H9 (cell line): ENCODE data around the gene EPO. TPM values are rescaled to one million over a fixed set of nuclear protein-coding genes. Genes with fewer than 3 reads are reported as not detected.

ENCODE experiments used
- DNase-seq: peaks from one replicate; pipeline ENCODE4 v3.0.0-alpha.2; 2017
- H2AFZ ChIP-seq: one replicate; pipeline ENCODE4 v1.6.1; 2013; ENCODE audit warnings: mild to moderate bottlenecking, low read length, control low read depth, moderate library complexity
- H2AK5ac ChIP-seq: 2 replicates; pipeline ENCODE4 v1.6.1; 2013; ENCODE audit warnings: low read length, control low read depth, mixed read lengths; ENCODE audit not compliant: insufficient read length
- H2BK120ac ChIP-seq: one replicate; pipeline ENCODE4 v1.6.1; 2013; ENCODE audit warnings: low read depth, mild to moderate bottlenecking, low read length, control low read depth, inconsistent platforms; ENCODE audit not compliant: poor library complexity, severe bottlenecking
- H2BK12ac ChIP-seq: 2 replicates; pipeline ENCODE4 v1.6.1; 2013; ENCODE audit warnings: low read length, control low read depth, mixed read lengths, low read depth; ENCODE audit not compliant: insufficient read length
- H2BK15ac ChIP-seq: 2 replicates; pipeline ENCODE4 v1.6.1; 2013; ENCODE audit warnings: low read depth, low read length, control low read depth
- H2BK20ac ChIP-seq: one replicate; pipeline ENCODE4 v1.6.1; 2013; ENCODE audit warnings: low read depth, mild to moderate bottlenecking, low read length, control low read depth, inconsistent platforms; ENCODE audit not compliant: poor library complexity, severe bottlenecking
- H2BK5ac ChIP-seq: 2 replicates; pipeline ENCODE4 v1.6.1; 2013; ENCODE audit warnings: low read length, control low read depth, mixed read lengths; ENCODE audit not compliant: insufficient read length
- H3K14ac ChIP-seq: 2 replicates; pipeline ENCODE4 v1.6.1; 2013; ENCODE audit warnings: low read length, control low read depth; ENCODE audit not compliant: insufficient read depth
- H3K18ac ChIP-seq: 2 replicates; pipeline ENCODE4 v1.6.1; 2013; ENCODE audit warnings: low read depth, mild to moderate bottlenecking, mixed read lengths, low read length, control low read depth; ENCODE audit not compliant: insufficient read length
- H3K23ac ChIP-seq: 2 replicates; pipeline ENCODE4 v1.6.1; 2013; ENCODE audit warnings: low read length, control low read depth, mixed read lengths, low read depth; ENCODE audit not compliant: insufficient read length
- H3K23me2 ChIP-seq: 2 replicates; pipeline ENCODE4 v1.6.1; 2013; ENCODE audit warnings: low read depth, mild to moderate bottlenecking, mixed read lengths, low read length, control low read depth; ENCODE audit not compliant: insufficient read length, poor library complexity, severe bottlenecking
- H3K27ac ChIP-seq: 2 replicates; pipeline ENCODE4 v1.5.1; 2013; ENCODE audit warnings: low read length, control low read depth, mixed read lengths, low read depth; ENCODE audit not compliant: insufficient read length
- H3K27me3 ChIP-seq: 2 replicates; pipeline ENCODE4 v1.6.1; 2013; ENCODE audit warnings: low read length, control low read depth, inconsistent platforms; ENCODE audit not compliant: insufficient read depth
- H3K4ac ChIP-seq: 2 replicates; pipeline ENCODE4 v1.6.1; 2013; ENCODE audit warnings: low read depth, mild to moderate bottlenecking, control low read depth, inconsistent platforms, low read length, moderate library complexity
- H3K4me1 ChIP-seq: 2 replicates; pipeline ENCODE4 v1.6.1; 2013; ENCODE audit warnings: low read length, control low read depth, inconsistent platforms; ENCODE audit not compliant: insufficient read depth
- H3K4me2 ChIP-seq: 2 replicates; pipeline ENCODE4 v1.6.1; 2013; ENCODE audit warnings: low read length, control low read depth, mixed read lengths; ENCODE audit not compliant: insufficient read length, insufficient read depth
- H3K56ac ChIP-seq: 2 replicates; pipeline ENCODE4 v1.6.1; 2013; ENCODE audit warnings: low read depth, mild to moderate bottlenecking, mixed read lengths, low read length, control low read depth; ENCODE audit not compliant: insufficient read length
- H3K79me1 ChIP-seq: 2 replicates; pipeline ENCODE4 v1.6.1; 2013; ENCODE audit warnings: low read depth, mild to moderate bottlenecking, moderate library complexity, low read length, control low read depth, inconsistent platforms; ENCODE audit not compliant: insufficient read depth, poor library complexity, severe bottlenecking
- H3K79me2 ChIP-seq: 2 replicates; pipeline ENCODE4 v1.6.1; 2013; ENCODE audit warnings: low read length, control low read depth, inconsistent platforms; ENCODE audit not compliant: insufficient read depth
- H3K9ac ChIP-seq: 2 replicates; pipeline ENCODE4 v1.6.1; 2013; ENCODE audit warnings: low read length, control low read depth, mixed read lengths; ENCODE audit not compliant: insufficient read length; ENCODE audit errors: extremely low read depth
- H3K9me3 ChIP-seq: one replicate; pipeline ENCODE4 v1.6.1; 2013; ENCODE audit warnings: low read depth, low read length, inconsistent platforms; ENCODE audit not compliant: control insufficient read depth
- H3T11ph ChIP-seq: one replicate; pipeline ENCODE4 v1.6.1; 2013; ENCODE audit warnings: mild to moderate bottlenecking, low read length, control low read depth, inconsistent platforms
- H4K20me1 ChIP-seq: one replicate; pipeline ENCODE4 v1.6.1; 2013; ENCODE audit not compliant: control insufficient read depth, insufficient read length, insufficient read depth
- H4K5ac ChIP-seq: 2 replicates; pipeline ENCODE4 v1.6.1; 2013; ENCODE audit warnings: low read depth, mild to moderate bottlenecking, mixed read lengths, low read length, control low read depth; ENCODE audit not compliant: insufficient read length
- H4K8ac ChIP-seq: replicated peaks from 2 replicates; pipeline ENCODE4 v1.6.1; 2013; ENCODE audit warnings: low read length, control low read depth, mixed read lengths, low read depth; ENCODE audit not compliant: insufficient read length
- H4K91ac ChIP-seq: 2 replicates; pipeline ENCODE4 v1.6.1; 2013; ENCODE audit warnings: low read depth, mild to moderate bottlenecking, moderate library complexity, mixed read lengths, low read length, control low read depth; ENCODE audit not compliant: insufficient read length
- H3K27ac Mint-ChIP-seq, 3 experiments: 2 replicates in 2 of 3; 3 replicates in 1 of 3; pipeline ENCODE4 v1.8.0; 2020 to 2021; ENCODE audit warnings: mixed read lengths in 3 of 3, mild to moderate bottlenecking in 1 of 3, moderate library complexity in 1 of 3
- H3K27me3 Mint-ChIP-seq: 2 replicates; pipeline ENCODE4 v1.8.0; 2021; ENCODE audit warnings: low read depth, mild to moderate bottlenecking, moderate library complexity, mixed read lengths
- H3K36me3 Mint-ChIP-seq, 3 experiments: 2 replicates in 2 of 3; 3 replicates in 1 of 3; pipeline ENCODE4 v1.8.0; 2020 to 2021; ENCODE audit warnings: low read depth in 3 of 3, mixed read lengths in 3 of 3; ENCODE audit not compliant: insufficient read depth in 1 of 3
- H3K4me1 Mint-ChIP-seq, 2 experiments: 2 replicates each; pipeline ENCODE4 v1.8.0; 2020; ENCODE audit warnings: mixed read lengths in 2 of 2
- H3K4me3 Mint-ChIP-seq, 2 experiments: 2 replicates in 1 of 2; 3 replicates in 1 of 2; pipeline ENCODE4 v1.8.0; 2020 to 2021; ENCODE audit warnings: mild to moderate bottlenecking in 2 of 2, mixed read lengths in 2 of 2, moderate library complexity in 1 of 2
- H3K9me3 Mint-ChIP-seq, 2 experiments: 2 replicates in 1 of 2; 3 replicates in 1 of 2; pipeline ENCODE4 v1.8.0; 2020; ENCODE audit warnings: mild to moderate bottlenecking in 2 of 2, mixed read lengths in 2 of 2, moderate library complexity in 1 of 2
- WGBS: extraction: QIAGEN DNeasy Blood & Tissue Kit; methylation state at CpG from one replicate; pipeline ENCODE4 v1.1.7; 2013; ENCODE audit warnings: missing lambda C conversion rate, low lambda C conversion rate, mixed read lengths; ENCODE audit not compliant: insufficient read length; ENCODE audit errors: extremely low coverage; 5-methylcytosine and 5-hydroxymethylcytosine counted together
- long read RNA-seq: library from polyadenylated mRNA; unstranded; transcript quantifications from one replicate; pipeline ENCODE4 v2.0.0, GENCODE V29; 2020
- total RNA-seq: library from RNA; stranded (reverse); gene quantifications from 2 replicates; pipeline ENCODE4 v1.2.1, GENCODE V29; 2021
- TF ChIP-seq, protein P1 (sequence below): fragments of 200-600 bp; sonication (generic); conservative IDR thresholded peaks from 3 replicates; pipeline ENCODE4 v1.8.0; 2021; ENCODE audit warnings: antibody characterized with exemption, mild to moderate bottlenecking

Gene EPO
- 0.33 and 0.44 TPM in 2 replicates for total RNA-seq
- long read RNA-seq, partial matches to known transcripts = 0 of 1 reads
- long read RNA-seq, other reads (novel, unspliced or antisense) = 0 of 1 reads

DNA sequence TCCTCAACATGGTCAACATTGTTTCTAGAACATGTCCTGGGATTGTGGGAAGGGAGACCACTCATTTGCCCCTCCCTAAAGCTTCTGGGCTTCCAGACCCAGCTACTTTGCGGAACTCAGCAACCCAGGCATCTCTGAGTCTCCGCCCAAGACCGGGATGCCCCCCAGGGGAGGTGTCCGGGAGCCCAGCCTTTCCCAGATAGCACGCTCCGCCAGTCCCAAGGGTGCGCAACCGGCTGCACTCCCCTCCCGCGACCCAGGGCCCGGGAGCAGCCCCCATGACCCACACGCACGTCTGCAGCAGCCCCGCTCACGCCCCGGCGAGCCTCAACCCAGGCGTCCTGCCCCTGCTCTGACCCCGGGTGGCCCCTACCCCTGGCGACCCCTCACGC lies at the start of gene EPO:
Gene EPO (plus strand): TSS at position 190 of the 392 bp plus-strand sequence. CDS start 513 bp downstream, outside the sequence.
- H3K4me2 ChIP-seq = peak within 1 kb of the TSS; percentile 85
- H4K20me1 ChIP-seq = no peaks in the 10 kb centered on the region
- no peak within 1 kb of the TSS for H3K9ac ChIP-seq
- no peak within 1 kb of the TSS for H4K8ac ChIP-seq
- Mint-ChIP-seq H3K36me3 (no peaks in the 10 kb centered on the region; a peak in 2 of 7 replicates), H3K4me3 (peak within 1 kb of the TSS; percentile 57 to 82), H3K9me3 (peaks cover 9 to 16% of the 10 kb centered on the region in 2 experiments), H3K27ac (no peak within 1 kb of the TSS), H3K4me1 (peaks cover 12 to 13% of the 10 kb centered on the region in 2 experiments), H3K27me3 (peaks cover 85% of the 10 kb centered on the region)
- H4K91ac ChIP-seq = no peak within 1 kb of the TSS
- no peak within 1 kb of the TSS for H3K4ac ChIP-seq
- no peaks in the 10 kb centered on the region for H3K9me3 ChIP-seq
- no peak within 1 kb of the TSS for H4K5ac ChIP-seq
- H3K79me1 ChIP-seq = no peaks in the 10 kb centered on the region
- H2AFZ ChIP-seq = no peak within 1 kb of the TSS
- no peaks in the 10 kb centered on the region for H3K79me2 ChIP-seq
- no peak within 1 kb of the TSS for H2BK15ac ChIP-seq
- H3K14ac ChIP-seq = no peak within 1 kb of the TSS
- H3K4me1 ChIP-seq = no peaks in the 10 kb centered on the region
- H2BK20ac ChIP-seq = no peak within 1 kb of the TSS
- H3K18ac ChIP-seq = no peak within 1 kb of the TSS
- TF ChIP-seq, protein P1, sequence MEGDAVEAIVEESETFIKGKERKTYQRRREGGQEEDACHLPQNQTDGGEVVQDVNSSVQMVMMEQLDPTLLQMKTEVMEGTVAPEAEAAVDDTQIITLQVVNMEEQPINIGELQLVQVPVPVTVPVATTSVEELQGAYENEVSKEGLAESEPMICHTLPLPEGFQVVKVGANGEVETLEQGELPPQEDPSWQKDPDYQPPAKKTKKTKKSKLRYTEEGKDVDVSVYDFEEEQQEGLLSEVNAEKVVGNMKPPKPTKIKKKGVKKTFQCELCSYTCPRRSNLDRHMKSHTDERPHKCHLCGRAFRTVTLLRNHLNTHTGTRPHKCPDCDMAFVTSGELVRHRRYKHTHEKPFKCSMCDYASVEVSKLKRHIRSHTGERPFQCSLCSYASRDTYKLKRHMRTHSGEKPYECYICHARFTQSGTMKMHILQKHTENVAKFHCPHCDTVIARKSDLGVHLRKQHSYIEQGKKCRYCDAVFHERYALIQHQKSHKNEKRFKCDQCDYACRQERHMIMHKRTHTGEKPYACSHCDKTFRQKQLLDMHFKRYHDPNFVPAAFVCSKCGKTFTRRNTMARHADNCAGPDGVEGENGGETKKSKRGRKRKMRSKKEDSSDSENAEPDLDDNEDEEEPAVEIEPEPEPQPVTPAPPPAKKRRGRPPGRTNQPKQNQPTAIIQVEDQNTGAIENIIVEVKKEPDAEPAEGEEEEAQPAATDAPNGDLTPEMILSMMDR = no peak
- no peak within 1 kb of the TSS for H2BK120ac ChIP-seq
- no peak within 1 kb of the TSS for H2BK12ac ChIP-seq
- H3K27ac ChIP-seq = no peak within 1 kb of the TSS
- no peak within 1 kb of the TSS for H3T11ph ChIP-seq
- no peak within 1 kb of the TSS for H2AK5ac ChIP-seq
- no peak for DNase-seq
- peaks cover 9% of the 10 kb centered on the region; the same call in 1 of the 2 replicates for H3K27me3 ChIP-seq
- H2BK5ac ChIP-seq = no peak within 1 kb of the TSS
- no CpG with 5 or more reads among the region's 21 CpGs for WGBS
- H3K23ac ChIP-seq = no peak within 1 kb of the TSS
- H3K56ac ChIP-seq = no peak within 1 kb of the TSS
- peaks cover 5% of the 10 kb centered on the region for H3K23me2 ChIP-seq
